Skin of body (tissue), 2 donors: ENCODE measurements around the gene JAZF1. TPM values are rescaled to one million over a fixed set of nuclear protein-coding genes. Genes with fewer than 3 reads are reported as not detected.
"Not testable (repeated sequence)": the region's sequence is repeated elsewhere in the genome, so short reads cannot be mapped to it uniquely, and the experiment has no call there.

Source experiments
- DNase-seq: peaks from one replicate; lab custom pipeline; 2025; lab: John Stamatoyannopoulos, UW
- total RNA-seq: library from RNA; depleted of rRNA; stranded (reverse); fragments of >200 nt; gene quantifications from one replicate; pipeline ENCODE4 v1.2.3, GENCODE V29; 2014

JAZF1 gene
- total RNA-seq, 1 donor from 2014 or later: 22.1 TPM

- DNase-seq: no peak
These were observed 137.9 kb downstream of the JAZF1 start for GRCh38 chr7:28042721-28043120.

GRCh38 chr7:28041508-28042314, 138.9 kb downstream of the JAZF1 start:
- DNase-seq: no peak

- DNase-seq: no peak
These were observed 142.3 kb downstream of the JAZF1 start for GRCh38 chr7:28038175-28038797.

GRCh38 chr7:28037220-28038010, 143.2 kb downstream of the JAZF1 start:
- DNase-seq: no peak

- no peak for DNase-seq
These were observed 143.9 kb downstream of the JAZF1 start for GRCh38 chr7:28036696-28037095.

- no peak for DNase-seq
These were observed 147.2 kb downstream of the JAZF1 start for GRCh38 chr7:28033386-28033785.

GRCh38 chr7:28032738-28033380, 147.7 kb downstream of the JAZF1 start:
- DNase-seq: no peak

- no peak for DNase-seq
These were observed 151.5 kb downstream of the JAZF1 start for GRCh38 chr7:28029051-28029450.

GRCh38 chr7:28028471-28028870, 152.1 kb downstream of the JAZF1 start:
- DNase-seq: no peak

- no peak for DNase-seq
These were observed 154.4 kb downstream of the JAZF1 start for GRCh38 chr7:28026237-28026636.

GRCh38 chr7:28024786-28025334, 155.7 kb downstream of the JAZF1 start:
- no peak for DNase-seq

GRCh38 chr7:28020302-28020940, 160.2 kb downstream of the JAZF1 start:
- peak; percentile 84 for DNase-seq

- no peak for DNase-seq
These were observed 161.6 kb downstream of the JAZF1 start for GRCh38 chr7:28018856-28019465.

GRCh38 chr7:28018446-28018845, 162.1 kb downstream of the JAZF1 start:
- DNase-seq: no peak

GRCh38 chr7:28018020-28018419, 162.6 kb downstream of the JAZF1 start:
- no peak for DNase-seq

GRCh38 chr7:28017372-28017771, 163.2 kb downstream of the JAZF1 start:
- no peak for DNase-seq

GRCh38 chr7:28016297-28016696, 164.3 kb downstream of the JAZF1 start:
- DNase-seq: no peak

GRCh38 chr7:28015169-28015568, 165.4 kb downstream of the JAZF1 start:
- no peak for DNase-seq

GRCh38 chr7:28014340-28014739, 166.3 kb downstream of the JAZF1 start:
- DNase-seq: not testable (repeated sequence)

- no peak for DNase-seq
These were observed 167.2 kb downstream of the JAZF1 start for GRCh38 chr7:28013441-28013840.
